Mucosa of stomach (tissue), 1 donor: Measurements from ENCODE around the gene FNDC5.

Experiments
- H3K27me3 ChIP-seq: one replicate; pipeline ENCODE4 v1.7.0; 2013; ENCODE audit warnings: mild to moderate bottlenecking, low read length; ENCODE audit not compliant: control insufficient read depth, insufficient read depth
- H3K36me3 ChIP-seq: one replicate; pipeline ENCODE4 v1.7.0; 2013; ENCODE audit warnings: low read length; ENCODE audit not compliant: control insufficient read depth, insufficient read depth
- H3K4me1 ChIP-seq: one replicate; pipeline ENCODE4 v1.7.0; 2013; ENCODE audit warnings: mild to moderate bottlenecking, low read length; ENCODE audit not compliant: control insufficient read depth, insufficient read depth
- H3K4me3 ChIP-seq: one replicate; pipeline ENCODE4 v1.7.0; 2013; ENCODE audit warnings: low read length
- H3K9ac ChIP-seq: one replicate; pipeline ENCODE4 v1.7.0; 2013; ENCODE audit warnings: mild to moderate bottlenecking, low read length, moderate library complexity
- H3K9me3 ChIP-seq: one replicate; pipeline ENCODE4 v1.7.0; 2013; ENCODE audit warnings: mild to moderate bottlenecking, low read length, moderate library complexity; ENCODE audit not compliant: control insufficient read depth
- donor health status: Pancreatic carcinoma.

Gene FNDC5

DNA sequence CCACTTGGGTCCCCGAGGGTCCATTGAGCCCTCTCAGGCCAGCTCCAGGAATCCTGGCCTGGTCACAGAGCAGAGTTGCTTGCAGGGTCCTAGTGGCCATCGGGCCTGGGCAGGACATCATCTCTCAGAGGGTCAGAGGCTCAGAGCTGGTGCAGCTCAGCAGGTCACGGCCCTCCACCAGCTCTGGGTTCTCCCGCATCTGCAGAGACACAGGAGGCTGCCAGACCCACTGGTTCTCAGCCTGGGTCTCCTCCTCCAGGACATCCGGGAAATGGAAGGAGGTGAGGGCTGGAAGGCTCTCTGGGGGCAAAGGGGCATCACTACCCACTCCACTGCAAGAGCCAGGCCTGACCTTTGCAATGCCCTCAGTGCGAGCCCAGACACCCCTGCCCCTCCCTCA, 24.0 kb upstream of the FNDC5 start:
- H3K36me3 ChIP-seq = no peaks in the 10 kb centered on the region
- peaks cover 9% of the 10 kb centered on the region for H3K27me3 ChIP-seq
- H3K9ac ChIP-seq = no peak overlapping the region
- H3K9me3 ChIP-seq = no peaks in the 10 kb centered on the region
- no peak overlapping the region for H3K4me3 ChIP-seq
- H3K4me1 ChIP-seq = peaks cover 22% of the 10 kb centered on the region

DNA sequence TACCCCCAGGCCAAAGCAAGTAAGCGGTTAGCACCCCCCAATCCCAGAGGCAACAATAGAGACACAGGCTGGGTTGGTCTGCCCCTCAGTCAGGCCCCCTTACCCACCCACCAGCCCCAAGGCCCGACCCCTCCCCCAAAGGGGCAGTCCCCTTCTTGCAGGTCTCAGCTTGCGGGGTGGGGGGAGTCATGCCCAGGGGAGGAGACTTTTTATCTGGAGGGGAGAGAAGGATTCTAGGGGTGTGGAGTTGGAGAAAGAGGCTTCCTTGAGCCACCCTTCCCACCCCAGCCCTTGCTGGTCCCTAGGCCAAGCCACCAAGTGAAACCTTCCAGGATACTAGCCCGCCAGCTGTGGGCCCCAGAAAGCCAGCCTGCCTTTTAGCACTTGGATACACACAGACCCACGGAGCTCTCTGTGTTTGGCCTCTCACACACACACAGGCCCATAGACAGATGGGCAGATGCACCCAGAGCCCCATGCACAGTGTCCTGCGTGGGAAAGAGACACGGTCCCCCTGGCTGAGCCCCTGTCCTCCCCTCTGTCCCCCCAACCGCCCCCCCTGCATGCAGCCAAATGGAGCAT, 23.4 kb upstream of the FNDC5 start:
- H3K9ac ChIP-seq = peak overlapping the region; percentile 47
- H3K4me1 ChIP-seq = peaks cover 19% of the 10 kb centered on the region
- H3K36me3 ChIP-seq = no peaks in the 10 kb centered on the region
- H3K9me3 ChIP-seq = no peaks in the 10 kb centered on the region
- H3K4me3 ChIP-seq = no peak overlapping the region
- H3K27me3 ChIP-seq = peaks cover 9% of the 10 kb centered on the region

DNA sequence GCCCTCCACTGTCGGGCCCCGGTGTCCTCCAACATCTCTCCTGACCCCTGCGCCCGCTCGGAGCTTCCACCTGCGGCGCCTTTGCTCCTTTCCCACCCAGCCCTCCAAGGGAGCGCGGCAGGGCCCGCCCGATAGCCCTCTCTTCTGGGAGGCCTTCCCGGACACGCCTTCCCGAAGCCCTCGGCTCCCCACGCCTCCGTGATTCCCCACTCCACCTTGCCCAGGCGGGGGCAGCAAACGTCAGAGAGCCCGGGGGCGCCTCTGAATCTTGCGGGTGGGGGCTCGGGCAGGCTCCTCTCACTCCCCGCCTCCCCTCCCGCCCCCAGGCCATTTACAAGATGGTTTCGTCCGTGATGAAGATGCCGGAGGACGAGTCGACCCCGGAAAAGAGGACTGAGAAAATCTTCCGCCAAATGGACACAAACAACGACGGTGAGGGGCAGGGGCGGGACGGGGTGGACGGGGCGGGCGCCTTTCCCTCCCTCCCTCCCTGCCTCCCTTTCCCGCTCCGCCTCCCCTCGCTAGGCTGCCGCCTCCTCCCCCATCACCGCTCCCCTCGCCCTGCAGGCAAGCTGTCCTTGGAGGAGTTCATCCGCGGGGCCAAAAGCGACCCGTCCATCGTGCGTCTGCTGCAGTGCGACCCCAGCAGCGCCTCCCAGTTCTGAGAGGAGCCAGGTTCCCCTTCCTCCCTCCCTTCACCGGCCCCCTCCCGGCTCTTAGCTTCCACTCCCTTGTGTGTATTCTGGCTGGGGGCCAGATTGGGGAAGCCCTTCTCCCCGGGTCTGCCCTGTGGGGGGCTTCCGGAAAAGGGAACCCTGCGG, 22.7 kb upstream of the FNDC5 start:
- Histone ChIP-seq H3K36me3 (no peaks in the 10 kb centered on the region), H3K4me1 (peaks cover 15% of the 10 kb centered on the region), H3K9ac (peak overlapping the region; percentile 47), H3K4me3 (peak overlapping the region; percentile 25), H3K9me3 (no peaks in the 10 kb centered on the region), H3K27me3 (peaks cover 10% of the 10 kb centered on the region)

DNA sequence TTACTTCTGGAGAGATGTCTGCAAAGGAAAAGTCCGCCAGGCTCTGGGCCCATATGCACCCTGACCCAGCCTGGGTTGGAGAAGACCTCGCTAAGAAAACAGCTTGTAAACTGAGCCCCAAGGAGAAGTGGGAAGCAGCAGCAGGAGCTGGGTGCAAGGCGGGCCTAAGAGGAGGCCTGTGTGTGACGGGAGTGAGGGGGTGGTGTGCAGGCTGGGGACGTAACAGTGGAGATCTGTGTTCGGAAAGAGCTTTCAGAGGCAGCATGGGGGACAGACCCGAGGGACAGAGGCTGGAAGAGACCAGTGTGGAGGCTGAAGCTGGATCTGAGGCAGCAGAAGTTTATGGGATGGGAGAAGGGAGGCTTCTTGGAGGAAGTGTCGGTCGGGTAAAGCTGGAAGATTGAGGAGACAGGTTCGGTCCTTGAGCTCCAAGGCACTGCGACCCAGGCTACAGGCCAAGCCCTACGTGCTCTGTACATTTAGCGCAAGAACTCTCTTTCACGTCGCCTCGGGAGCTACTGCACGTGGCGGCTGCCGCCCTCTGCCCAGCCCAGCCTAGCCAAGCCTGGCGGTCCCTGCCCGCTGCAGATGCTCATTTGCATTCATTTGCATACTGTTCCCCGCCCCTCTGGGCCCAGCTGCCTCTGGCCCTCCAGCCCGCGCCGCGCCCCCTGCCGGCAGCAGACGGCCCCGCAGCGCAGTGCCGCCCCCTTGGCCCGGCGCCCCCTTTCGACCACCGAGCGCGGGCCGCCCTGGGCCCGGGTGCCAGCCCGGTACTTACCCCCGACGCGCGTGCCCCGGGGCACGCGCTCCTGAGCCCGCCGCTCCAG, 21.9 kb upstream of the FNDC5 start:
- H3K9me3 ChIP-seq = no peaks in the 10 kb centered on the region
- H3K4me1 ChIP-seq = peaks cover 15% of the 10 kb centered on the region
- no peaks in the 10 kb centered on the region for H3K36me3 ChIP-seq
- peak overlapping the region; percentile 47 for H3K9ac ChIP-seq
- peaks cover 15% of the 10 kb centered on the region for H3K27me3 ChIP-seq
- H3K4me3 ChIP-seq = no peak overlapping the region

DNA sequence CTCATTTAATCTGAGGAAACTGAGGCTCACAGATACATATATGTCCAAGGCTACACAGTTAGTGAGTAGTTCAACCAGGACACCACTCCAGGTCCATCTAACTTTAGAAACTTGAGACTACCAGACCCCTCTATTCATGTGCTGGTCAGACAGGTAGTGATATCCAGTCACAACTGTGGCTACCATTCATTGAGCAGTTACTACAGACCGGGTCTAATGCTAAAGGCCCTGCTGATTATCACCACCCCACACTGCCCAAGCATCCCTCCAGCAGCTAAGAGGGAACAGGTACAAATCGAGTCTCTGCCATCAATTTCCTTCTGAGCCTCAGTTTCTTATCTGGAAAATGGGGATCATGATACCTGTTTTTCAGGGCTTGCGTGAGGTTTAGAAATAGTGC, 20.9 kb upstream of the FNDC5 start:
- H3K9ac ChIP-seq = no peak overlapping the region
- peaks cover 15% of the 10 kb centered on the region for H3K4me1 ChIP-seq
- no peaks in the 10 kb centered on the region for H3K9me3 ChIP-seq
- no peaks in the 10 kb centered on the region for H3K36me3 ChIP-seq
- H3K4me3 ChIP-seq = no peak overlapping the region
- peaks cover 25% of the 10 kb centered on the region for H3K27me3 ChIP-seq

DNA sequence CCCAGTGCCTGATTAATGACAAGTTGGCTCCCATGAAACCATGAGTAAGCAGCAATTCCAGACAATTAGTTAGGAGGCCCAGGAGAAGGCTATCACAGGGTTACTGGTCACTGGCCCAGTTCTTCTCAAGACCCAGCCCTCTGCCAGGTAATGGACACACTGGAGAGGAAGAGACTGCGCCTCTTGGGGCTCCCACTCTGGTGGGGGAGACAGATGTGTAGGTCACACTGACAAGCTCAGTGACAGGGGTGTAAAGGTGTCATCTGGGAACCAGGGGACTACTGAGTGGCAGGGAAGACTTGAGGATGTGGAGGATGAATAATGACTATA, 20.5 kb upstream of the FNDC5 start:
- H3K9ac ChIP-seq = no peak overlapping the region
- no peak overlapping the region for H3K4me3 ChIP-seq
- H3K4me1 ChIP-seq = peaks cover 15% of the 10 kb centered on the region
- H3K9me3 ChIP-seq = no peaks in the 10 kb centered on the region
- no peaks in the 10 kb centered on the region for H3K36me3 ChIP-seq
- peaks cover 28% of the 10 kb centered on the region for H3K27me3 ChIP-seq

DNA sequence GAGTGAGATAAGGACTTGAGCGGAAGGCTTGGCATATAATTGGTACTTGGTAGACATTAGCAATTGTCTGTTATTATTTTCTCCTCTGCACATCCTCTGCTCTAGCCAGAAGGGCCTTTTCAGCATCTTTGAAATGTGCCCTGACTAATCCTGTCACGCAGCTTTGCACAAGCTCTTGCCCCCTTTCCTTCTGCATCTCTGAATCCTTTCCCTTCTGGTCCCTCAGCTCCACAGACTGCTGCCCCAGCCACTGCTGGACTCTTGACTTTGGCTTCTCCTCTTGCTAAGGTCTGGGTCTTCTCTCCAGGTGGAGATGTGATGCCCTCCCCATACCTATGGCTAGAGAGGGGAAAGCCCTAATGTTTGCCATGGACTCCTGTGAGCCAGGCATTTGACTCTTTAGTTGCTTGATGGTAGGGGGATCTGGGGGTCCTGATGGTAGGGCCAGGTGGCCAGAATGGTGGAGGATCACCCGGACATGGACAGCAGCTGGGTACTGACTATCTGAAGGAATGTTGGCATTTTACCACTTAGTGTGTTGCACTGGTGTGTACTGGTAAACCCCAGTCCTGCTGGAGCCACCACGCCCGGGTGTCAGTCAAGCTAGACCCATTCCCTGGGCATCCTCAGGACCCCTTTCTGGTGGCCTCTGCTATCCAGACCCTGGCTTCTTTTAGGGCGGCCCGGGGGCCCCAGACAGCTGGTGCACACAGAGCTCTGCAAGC, 20.0 kb upstream of the FNDC5 start:
- Histone ChIP-seq H3K36me3 (no peaks in the 10 kb centered on the region), H3K27me3 (peaks cover 33% of the 10 kb centered on the region), H3K4me1 (peaks cover 15% of the 10 kb centered on the region), H3K9me3 (no peaks in the 10 kb centered on the region), H3K4me3 (no peak overlapping the region), H3K9ac (no peak overlapping the region)

DNA sequence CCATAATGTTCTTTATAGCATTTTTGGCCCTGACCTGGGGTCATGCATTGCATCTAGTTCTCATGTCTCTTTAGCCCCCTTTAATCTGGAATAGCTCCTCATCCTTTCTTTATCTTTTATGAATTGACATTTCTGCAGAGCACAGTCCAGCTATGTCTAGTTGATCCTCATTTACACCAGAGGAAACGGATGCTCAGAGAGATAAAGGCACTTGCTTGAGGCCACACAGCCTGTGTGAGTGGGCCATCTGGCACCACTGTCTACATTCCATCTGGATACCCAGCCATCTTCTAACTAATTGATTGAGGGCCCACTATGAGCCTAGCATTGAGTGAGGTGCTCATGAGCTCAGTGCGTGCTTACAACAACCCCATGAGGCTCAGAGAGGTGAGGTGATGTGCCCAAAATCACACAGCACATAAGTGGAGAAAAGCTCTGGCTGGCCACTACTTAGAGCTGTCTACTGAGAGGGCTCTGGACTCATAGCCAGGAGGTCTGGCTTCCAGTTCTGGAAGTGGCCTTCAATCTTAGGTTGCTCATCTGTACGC, 19.1 kb upstream of the FNDC5 start:
- H3K36me3 ChIP-seq = no peaks in the 10 kb centered on the region
- no peaks in the 10 kb centered on the region for H3K9me3 ChIP-seq
- H3K4me1 ChIP-seq = peaks cover 15% of the 10 kb centered on the region
- peaks cover 42% of the 10 kb centered on the region for H3K27me3 ChIP-seq
- H3K4me3 ChIP-seq = no peak overlapping the region
- H3K9ac ChIP-seq = no peak overlapping the region

DNA sequence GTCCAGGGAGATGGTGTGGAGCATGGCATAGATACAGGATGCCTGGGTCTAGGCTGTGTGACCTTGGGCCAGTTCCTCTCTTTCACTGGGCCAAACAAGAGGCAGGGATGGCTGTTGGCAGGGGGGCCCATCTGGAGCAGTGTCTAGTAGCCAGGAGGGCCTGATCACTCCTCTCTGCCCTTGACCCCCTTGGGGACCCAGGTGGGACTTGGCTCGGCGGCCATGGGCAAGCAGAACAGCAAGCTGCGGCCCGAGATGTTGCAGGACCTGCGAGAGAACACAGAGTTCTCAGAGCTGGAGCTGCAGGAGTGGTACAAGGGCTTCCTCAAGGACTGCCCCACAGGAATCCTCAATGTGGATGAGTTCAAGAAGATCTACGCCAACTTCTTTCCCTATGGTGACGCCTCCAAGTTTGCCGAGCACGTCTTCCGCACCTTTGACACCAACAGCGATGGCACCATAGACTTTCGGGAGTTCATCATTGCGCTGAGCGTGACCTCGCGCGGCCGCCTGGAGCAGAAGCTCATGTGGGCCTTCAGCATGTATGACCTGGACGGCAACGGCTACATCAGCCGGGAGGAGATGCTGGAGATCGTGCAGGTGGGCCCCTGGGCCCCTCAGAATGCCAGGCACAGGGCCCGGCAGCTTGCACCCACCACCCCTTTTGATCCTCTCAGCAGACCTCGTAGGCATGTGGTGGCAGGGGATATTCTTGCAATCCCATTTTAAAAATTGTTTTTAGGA, 18.1 kb upstream of the FNDC5 start:
- Histone ChIP-seq H3K36me3 (no peaks in the 10 kb centered on the region), H3K27me3 (peaks cover 49% of the 10 kb centered on the region), H3K9me3 (no peaks in the 10 kb centered on the region), H3K4me3 (no peak overlapping the region), H3K9ac (no peak overlapping the region), H3K4me1 (peaks cover 11% of the 10 kb centered on the region)

DNA sequence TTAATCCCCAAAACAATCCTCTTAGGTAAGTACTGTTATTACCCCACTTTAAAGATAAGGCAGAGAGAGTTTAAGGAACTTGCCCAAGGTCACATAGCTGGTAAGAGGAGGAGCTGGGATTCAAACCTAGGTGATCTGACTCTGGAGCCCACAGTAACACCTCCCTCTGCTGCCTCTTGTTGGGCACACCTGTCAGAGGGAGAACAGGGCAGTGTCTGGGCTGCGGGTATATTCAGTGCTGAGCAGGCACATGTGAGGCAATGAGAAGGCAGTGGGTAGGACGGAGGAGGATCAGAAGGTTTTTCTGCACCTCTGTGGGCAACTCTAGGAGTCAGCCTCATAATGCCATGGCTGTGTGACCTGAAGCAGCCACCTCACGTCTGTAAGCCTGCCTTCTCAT, 17.4 kb upstream of the FNDC5 start:
- Histone ChIP-seq H3K4me1 (peaks cover 5% of the 10 kb centered on the region), H3K9me3 (no peaks in the 10 kb centered on the region), H3K27me3 (peaks cover 53% of the 10 kb centered on the region), H3K36me3 (no peaks in the 10 kb centered on the region), H3K4me3 (no peak overlapping the region), H3K9ac (no peak overlapping the region)

DNA sequence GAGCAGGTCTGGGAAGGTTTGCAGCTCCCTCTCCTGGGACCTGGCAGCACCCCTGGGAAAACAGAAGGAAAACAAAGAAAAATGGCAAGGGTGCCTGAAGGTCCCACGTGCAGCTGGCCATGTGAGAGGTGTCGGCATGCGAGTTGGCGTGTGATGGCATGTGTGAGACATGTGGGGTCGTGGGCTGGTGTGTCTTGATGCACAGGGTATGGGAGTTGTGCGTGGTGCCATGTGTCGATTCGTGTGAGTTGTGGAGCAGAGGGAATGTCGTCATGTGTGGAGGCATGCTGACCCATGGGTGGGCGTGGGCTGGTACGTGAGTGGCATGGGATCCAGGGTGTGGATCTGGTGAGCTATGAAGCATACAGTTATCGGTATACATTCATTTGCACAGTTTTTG, 16.9 kb upstream of the FNDC5 start:
- Histone ChIP-seq H3K4me1 (peaks cover 3% of the 10 kb centered on the region), H3K27me3 (peaks cover 51% of the 10 kb centered on the region), H3K9me3 (no peaks in the 10 kb centered on the region), H3K9ac (no peak overlapping the region), H3K4me3 (no peak overlapping the region), H3K36me3 (no peaks in the 10 kb centered on the region)
